Loucy (cell line): ENCODE data around the gene ATG2A.

ENCODE experiments used
- H2AFZ ChIP-seq: fragments of 200-600 bp; sonication (generic); 2 replicates; pipeline ENCODE4 v1.6.0; 2016; ENCODE audit warnings: antibody characterized with exemption, mild to moderate bottlenecking, low read length, moderate library complexity
- H3F3A ChIP-seq: fragments of 200-600 bp; 2 replicates; pipeline ENCODE4 v1.6.0; 2016; ENCODE audit warnings: antibody characterized with exemption, low read depth, mild to moderate bottlenecking
- H3K27me3 ChIP-seq: fragments of 200-600 bp; sonication (generic); 2 replicates; pipeline ENCODE4 v1.6.1; 2014; ENCODE audit warnings: low read length, mild to moderate bottlenecking; ENCODE audit not compliant: insufficient read depth, poor library complexity, severe bottlenecking
- H3K36me3 ChIP-seq: fragments of 200-600 bp; sonication (generic); 2 replicates; pipeline ENCODE4 v1.6.1; 2016; ENCODE audit warnings: low read length; ENCODE audit not compliant: insufficient read depth
- H3K4me1 ChIP-seq: fragments of 200-600 bp; sonication (generic); 2 replicates; pipeline ENCODE4 v1.5.1; 2014; ENCODE audit warnings: low read length, mild to moderate bottlenecking; ENCODE audit not compliant: insufficient read depth, poor library complexity, severe bottlenecking
- H3K4me2 ChIP-seq: fragments of 200-600 bp; sonication (generic); 2 replicates; pipeline ENCODE4 v1.6.0; 2014; ENCODE audit warnings: antibody characterized with exemption, low read length, low read depth, mild to moderate bottlenecking; ENCODE audit not compliant: poor library complexity, severe bottlenecking
- H3K4me3 ChIP-seq: fragments of 200-600 bp; sonication (generic); 2 replicates; pipeline ENCODE4 v1.5.1; 2014; ENCODE audit warnings: low read length, mild to moderate bottlenecking, mixed read lengths; ENCODE audit not compliant: poor library complexity, severe bottlenecking
- H3K79me2 ChIP-seq: fragments of 200-600 bp; sonication (generic); 2 replicates; pipeline ENCODE4 v1.6.1; 2014; ENCODE audit warnings: low read length; ENCODE audit not compliant: insufficient read depth
- H3K9ac ChIP-seq: fragments of 200-600 bp; sonication (generic); 2 replicates; pipeline ENCODE4 v1.6.0; 2014; ENCODE audit warnings: mild to moderate bottlenecking, low read depth, low read length, moderate library complexity; ENCODE audit not compliant: poor library complexity, severe bottlenecking
- H3K9me2 ChIP-seq: fragments of 200-600 bp; sonication (generic); replicated peaks from 2 replicates; pipeline ENCODE4 v1.6.1; 2016; ENCODE audit warnings: low read depth, low read length, mixed read lengths
- H3K9me3 ChIP-seq: fragments of 200-600 bp; sonication (generic); 2 replicates; pipeline ENCODE4 v1.6.1; 2014; ENCODE audit warnings: mild to moderate bottlenecking, antibody characterized with exemption, low read length, low read depth; ENCODE audit not compliant: insufficient read depth
- H4K20me1 ChIP-seq: fragments of 200-600 bp; sonication (generic); 2 replicates; pipeline ENCODE4 v1.6.0; 2014; ENCODE audit warnings: antibody characterized with exemption, low read length, mild to moderate bottlenecking; ENCODE audit not compliant: insufficient read depth, poor library complexity, severe bottlenecking
- EZH2phosphoT487 ChIP-seq: fragments of 200-600 bp; IDR thresholded peaks from 2 replicates; pipeline ENCODE4 v1.6.1; 2018; ENCODE audit warnings: antibody characterized with exemption, mild to moderate bottlenecking, moderate library complexity, borderline replicate concordance
- TF ChIP-seq, protein P1 (sequence below): fragments of 200-600 bp; sonication (generic); conservative IDR thresholded peaks from 2 replicates; pipeline ENCODE4 v1.5.1; 2014; ENCODE audit warnings: mild to moderate bottlenecking, antibody characterized with exemption, low read length

The ATG2A gene

DNA sequence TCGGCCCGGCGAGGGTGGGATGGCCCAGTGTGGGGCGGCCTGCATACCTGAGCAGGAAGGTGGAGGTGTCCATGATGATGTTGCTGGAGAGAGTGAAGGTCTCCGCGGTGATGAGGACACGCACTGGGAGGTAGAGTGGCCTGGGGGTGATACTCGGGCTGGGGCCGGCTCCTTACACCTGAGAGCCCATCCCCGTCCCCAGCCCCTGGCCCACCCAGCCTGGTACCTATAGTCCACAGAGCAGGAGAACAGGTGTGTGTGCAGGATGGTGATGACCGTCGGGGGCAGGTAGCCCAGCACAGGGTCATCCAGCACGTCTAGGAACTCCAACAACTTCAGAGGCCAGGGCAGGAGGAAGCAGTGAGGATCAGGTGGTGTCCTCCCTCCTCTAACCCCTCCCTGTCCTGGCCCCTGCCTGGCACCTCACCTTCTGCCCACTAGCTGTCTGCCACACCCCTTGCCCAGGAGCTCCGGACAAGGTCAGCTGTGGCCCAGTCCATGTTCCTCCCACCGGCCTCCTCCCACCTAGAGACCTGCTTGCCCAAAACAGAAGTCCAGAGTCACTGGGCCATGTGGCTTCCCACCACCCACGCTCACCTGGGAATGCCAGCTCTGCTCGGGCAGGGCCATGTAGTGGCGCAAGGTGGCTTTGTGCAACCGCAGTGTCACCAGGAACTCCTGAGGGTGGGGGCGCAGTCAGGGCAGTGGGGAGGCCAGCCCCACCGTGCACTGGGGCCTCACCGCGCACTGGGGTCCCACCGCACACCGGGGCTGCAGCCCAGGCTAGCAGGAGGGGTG, 11.3 kb downstream of the ATG2A start:
- no peak for TF ChIP-seq EZH2phosphoT487
- TF ChIP-seq, protein P1, sequence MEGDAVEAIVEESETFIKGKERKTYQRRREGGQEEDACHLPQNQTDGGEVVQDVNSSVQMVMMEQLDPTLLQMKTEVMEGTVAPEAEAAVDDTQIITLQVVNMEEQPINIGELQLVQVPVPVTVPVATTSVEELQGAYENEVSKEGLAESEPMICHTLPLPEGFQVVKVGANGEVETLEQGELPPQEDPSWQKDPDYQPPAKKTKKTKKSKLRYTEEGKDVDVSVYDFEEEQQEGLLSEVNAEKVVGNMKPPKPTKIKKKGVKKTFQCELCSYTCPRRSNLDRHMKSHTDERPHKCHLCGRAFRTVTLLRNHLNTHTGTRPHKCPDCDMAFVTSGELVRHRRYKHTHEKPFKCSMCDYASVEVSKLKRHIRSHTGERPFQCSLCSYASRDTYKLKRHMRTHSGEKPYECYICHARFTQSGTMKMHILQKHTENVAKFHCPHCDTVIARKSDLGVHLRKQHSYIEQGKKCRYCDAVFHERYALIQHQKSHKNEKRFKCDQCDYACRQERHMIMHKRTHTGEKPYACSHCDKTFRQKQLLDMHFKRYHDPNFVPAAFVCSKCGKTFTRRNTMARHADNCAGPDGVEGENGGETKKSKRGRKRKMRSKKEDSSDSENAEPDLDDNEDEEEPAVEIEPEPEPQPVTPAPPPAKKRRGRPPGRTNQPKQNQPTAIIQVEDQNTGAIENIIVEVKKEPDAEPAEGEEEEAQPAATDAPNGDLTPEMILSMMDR, result no peak
- H2AFZ ChIP-seq, result no peak overlapping the region
- H3K4me2 ChIP-seq, result no peak overlapping the region
- H3K27me3 ChIP-seq, result no peaks in the 10 kb centered on the region
- H3K9me3 ChIP-seq, result no peaks in the 10 kb centered on the region
- no peak overlapping the region for H3K9ac ChIP-seq
- no peaks in the 10 kb centered on the region for H3K79me2 ChIP-seq
- no peak overlapping the region for H3K4me3 ChIP-seq
- peaks cover 7% of the 10 kb centered on the region; the same call in 1 of the 2 replicates for H3K36me3 ChIP-seq
- no peaks in the 10 kb centered on the region for H4K20me1 ChIP-seq
- H3F3A ChIP-seq, result no peaks in the 10 kb centered on the region
- no peaks in the 10 kb centered on the region for H3K4me1 ChIP-seq
- H3K9me2 ChIP-seq, result no peaks in the 10 kb centered on the region

DNA sequence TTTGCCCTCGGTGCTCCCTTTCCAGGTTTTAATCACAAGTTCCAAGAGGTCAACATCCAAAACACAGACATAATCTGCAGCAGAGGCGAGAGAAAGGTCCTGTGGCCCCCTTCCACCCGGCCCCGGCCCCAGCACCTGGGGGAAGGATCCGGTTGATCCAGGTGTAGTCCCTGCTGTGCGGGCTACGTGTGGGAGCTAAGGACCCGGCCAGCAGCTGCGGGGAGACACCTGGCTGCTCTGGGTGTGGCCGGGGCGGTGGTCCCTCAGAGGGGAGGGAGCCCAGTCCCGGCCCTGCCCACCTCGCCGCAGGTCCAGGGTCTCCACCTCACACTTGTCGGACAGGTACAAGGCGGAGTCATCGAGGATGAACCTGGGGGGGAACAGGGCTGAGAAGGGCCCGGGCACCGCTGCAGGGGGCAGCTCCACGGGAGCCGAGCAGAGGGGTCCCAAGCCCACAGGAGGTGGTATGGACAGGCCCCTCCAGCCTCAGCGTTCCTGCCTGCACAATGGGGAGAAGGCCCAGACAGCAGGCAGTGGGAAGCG, 13.6 kb downstream of the ATG2A start:
- Histone ChIP-seq H3F3A (no peaks in the 10 kb centered on the region), H3K4me1 (no peaks in the 10 kb centered on the region), H3K36me3 (peaks cover 6% of the 10 kb centered on the region; the same call in 1 of the 2 replicates), H3K9me2 (no peaks in the 10 kb centered on the region), H2AFZ (no peak overlapping the region), H3K79me2 (no peaks in the 10 kb centered on the region), H3K9ac (no peak overlapping the region), H3K9me3 (no peaks in the 10 kb centered on the region), H3K4me2 (no peak overlapping the region), H3K27me3 (no peaks in the 10 kb centered on the region), H4K20me1 (no peaks in the 10 kb centered on the region), H3K4me3 (no peak overlapping the region)
- TF ChIP-seq, protein P1, result no peak
- no peak for TF ChIP-seq EZH2phosphoT487

DNA sequence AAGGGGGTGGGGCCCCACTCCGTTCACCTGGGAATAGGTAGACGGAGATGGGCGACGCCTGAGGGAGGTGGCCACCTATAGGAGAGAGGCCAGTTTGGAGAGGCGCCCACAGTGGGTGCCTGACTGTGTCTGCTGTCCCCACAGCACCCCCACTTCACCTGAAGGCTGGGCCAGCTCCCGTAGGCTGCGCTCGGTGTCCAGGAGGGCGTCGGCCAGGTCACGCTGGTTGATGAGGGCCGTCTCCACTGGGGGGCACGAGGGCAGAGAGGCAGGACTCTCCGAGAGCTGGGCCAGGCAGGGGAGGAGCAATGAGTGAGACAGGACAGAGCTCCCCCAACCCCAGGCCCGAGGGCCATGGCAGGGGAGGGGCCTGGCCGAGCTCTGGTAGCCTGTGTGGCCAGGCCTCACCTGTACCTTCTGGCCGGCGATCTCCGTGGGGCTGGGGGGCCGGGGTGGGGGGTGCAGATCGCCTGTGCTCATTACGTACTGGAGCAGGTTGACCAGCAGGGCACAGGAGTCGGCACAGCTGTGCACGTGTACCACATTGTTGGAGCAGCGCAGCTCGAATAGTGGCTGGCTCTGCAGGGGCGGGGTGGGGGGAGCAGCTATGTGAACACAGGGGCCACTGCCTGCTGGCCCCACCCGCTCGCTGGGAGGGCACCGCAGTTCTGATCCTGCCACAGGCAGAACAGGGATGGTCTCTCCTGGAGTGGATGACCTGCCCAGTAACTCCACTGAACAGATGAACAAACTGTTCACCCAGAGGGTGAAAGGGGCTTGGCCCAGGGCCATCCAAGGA, 14.7 kb downstream of the ATG2A start:
- Histone ChIP-seq H3K9me2 (no peaks in the 10 kb centered on the region), H3K9ac (no peak overlapping the region), H4K20me1 (no peaks in the 10 kb centered on the region), H3F3A (no peaks in the 10 kb centered on the region), H3K4me2 (no peak overlapping the region), H2AFZ (no peak overlapping the region), H3K9me3 (no peaks in the 10 kb centered on the region), H3K4me1 (no peaks in the 10 kb centered on the region), H3K36me3 (peaks cover 6% of the 10 kb centered on the region; the same call in 1 of the 2 replicates), H3K4me3 (no peak overlapping the region), H3K79me2 (no peaks in the 10 kb centered on the region), H3K27me3 (no peaks in the 10 kb centered on the region)
- no peak for TF ChIP-seq EZH2phosphoT487
- TF ChIP-seq, protein P1, result no peak
